Measurements from ENCODE around the gene EFEMP2. TPM values are rescaled to one million over a fixed set of nuclear protein-coding genes. Genes with fewer than 3 reads are reported as not detected.
A peak's percentile ranks its signal among the peaks of the same experiment; 100 is the strongest.

EFEMP2 gene
- total and polyA plus RNA-seq, 2 experiments from 2014 or later, result 7.4 to 9.4 TPM

GRCh38 chr11:65859812-65860277 is 12.8 kb downstream of the EFEMP2 start:
- H3K4me1 Mint-ChIP-seq, result peaks cover 25% of the 10 kb centered on the region
- H3K36me3 Mint-ChIP-seq (ENCODE audit: low read depth), result peaks cover 52% of the 10 kb centered on the region
- Histone ChIP-seq H3K4me3 (peak overlapping the region; percentile 95), H3K9me2 (ENCODE audit: insufficient read depth) (no peaks in the 10 kb centered on the region), H3K4me1 (ENCODE audit: insufficient read depth) (peaks cover 11% of the 10 kb centered on the region), H3K4me2 (peak overlapping the region; percentile 99), H2AFZ (no peak overlapping the region), H3K27me3 (ENCODE audit: insufficient read depth) (no peaks in the 10 kb centered on the region), H3F3A (replicated peaks; ENCODE audit: low read depth) (peaks cover 43% of the 10 kb centered on the region), H4K20me1 (replicated peaks; ENCODE audit: insufficient read depth) (peaks cover 25% of the 10 kb centered on the region), H3K36me3 (ENCODE audit: insufficient read depth) (peaks cover 16% of the 10 kb centered on the region), H3K79me2 (replicated peaks; ENCODE audit: insufficient read depth) (peaks cover 37% of the 10 kb centered on the region), H3K27ac (ENCODE audit: low read depth) (peak overlapping the region; percentile 96)
- H3K4me3 Mint-ChIP-seq, result peak overlapping the region; percentile 91
- TF ChIP-seq ZNF462 (CRISPR knock-in tag; IDR thresholded peaks at IDR 0.05) (no peak), ZNF114 (CRISPR knock-in tag; IDR thresholded peaks at IDR 0.05) (no peak), POLR2AphosphoS5 (IDR thresholded peaks at IDR 0.05; ENCODE audit: low read depth) (no peak), ETS1 (IDR thresholded peaks at IDR 0.05) (no peak), NANOG (IDR thresholded peaks at IDR 0.05; ENCODE audit: borderline replicate concordance) (no peak), JUNB (IDR thresholded peaks at IDR 0.05; ENCODE audit: unreplicated experiment) (no peak), ZNF331 (CRISPR knock-in tag; IDR thresholded peaks at IDR 0.05; ENCODE audit: low read depth) (no peak), STAT1 (IDR thresholded peaks at IDR 0.05; ENCODE audit: unreplicated experiment) (no peak), EZH2phosphoT487 (IDR thresholded peaks at IDR 0.05; ENCODE audit: unreplicated experiment) (no peak), CTCF (conservative IDR thresholded peaks at IDR 0.05; ENCODE audit: low read depth in 2 of 2) (no peak), EZH2 (IDR thresholded peaks at IDR 0.05; ENCODE audit: low read depth, unreplicated experiment) (no peak), CREB1 (CRISPR knock-in tag; IDR thresholded peaks at IDR 0.05; ENCODE audit: low read depth) (no peak), REST (IDR thresholded peaks at IDR 0.05; ENCODE audit: unreplicated experiment) (no peak)
- peaks cover 4% of the 10 kb centered on the region; the same call in 2 of the 3 replicates for H3K9me3 Mint-ChIP-seq
- H3K27me3 Mint-ChIP-seq (ENCODE audit: insufficient read depth, low read depth, poor library complexity), result peaks cover 34% of the 10 kb centered on the region
- DNase-seq (ENCODE audit: low spot score), result no peak
- no peak for ATAC-seq
- peak overlapping the region; percentile 97 for H3K27ac Mint-ChIP-seq

Measured in GM23338 (cell line).